GM12878 (cell line): ENCODE data around the gene GNRHR.

Experiments
- KAT2A ChIP-seq: conservative IDR thresholded peaks from 2 replicates; pipeline ENCODE4 v1.6.1; 2011; ENCODE audit warnings: low read depth, low read length; ENCODE audit not compliant: control insufficient read depth
- TF ChIP-seq, protein P1 (sequence below), 3 experiments: IDR thresholded peaks in 2 of 3; conservative IDR thresholded peaks in 1 of 3; 2 replicates each; pipeline ENCODE4 v1.5.1; 2011; ENCODE audit warnings: low read depth in 3 of 3, low read length in 3 of 3, mild to moderate bottlenecking in 3 of 3, control low read depth in 2 of 3, moderate library complexity in 2 of 3, inconsistent platforms in 1 of 3, mixed read lengths in 1 of 3; ENCODE audit not compliant: control insufficient read depth in 2 of 3, insufficient read depth in 1 of 3; ENCODE audit errors: extremely low read depth in 1 of 3

DNA sequence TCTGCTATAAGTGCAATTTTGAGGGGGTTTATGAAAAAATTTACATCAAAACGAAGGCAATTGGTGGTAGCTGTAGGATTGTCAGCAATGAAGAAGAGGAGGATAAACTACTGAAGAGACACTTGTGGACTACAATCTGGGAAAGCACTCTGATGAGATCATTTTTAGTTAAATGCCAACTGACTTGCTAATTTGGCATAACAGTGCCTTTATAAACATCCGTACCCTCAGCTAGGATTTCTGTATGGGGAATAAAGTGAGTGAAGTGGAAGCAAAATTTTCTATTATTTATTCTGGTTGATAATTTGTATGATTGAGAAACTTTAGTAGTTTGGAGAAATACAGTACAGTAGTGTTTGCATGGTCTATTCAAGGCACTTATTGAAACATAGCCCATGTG, 11.2 kb upstream of the GNRHR start:
- TF ChIP-seq, protein P1, sequence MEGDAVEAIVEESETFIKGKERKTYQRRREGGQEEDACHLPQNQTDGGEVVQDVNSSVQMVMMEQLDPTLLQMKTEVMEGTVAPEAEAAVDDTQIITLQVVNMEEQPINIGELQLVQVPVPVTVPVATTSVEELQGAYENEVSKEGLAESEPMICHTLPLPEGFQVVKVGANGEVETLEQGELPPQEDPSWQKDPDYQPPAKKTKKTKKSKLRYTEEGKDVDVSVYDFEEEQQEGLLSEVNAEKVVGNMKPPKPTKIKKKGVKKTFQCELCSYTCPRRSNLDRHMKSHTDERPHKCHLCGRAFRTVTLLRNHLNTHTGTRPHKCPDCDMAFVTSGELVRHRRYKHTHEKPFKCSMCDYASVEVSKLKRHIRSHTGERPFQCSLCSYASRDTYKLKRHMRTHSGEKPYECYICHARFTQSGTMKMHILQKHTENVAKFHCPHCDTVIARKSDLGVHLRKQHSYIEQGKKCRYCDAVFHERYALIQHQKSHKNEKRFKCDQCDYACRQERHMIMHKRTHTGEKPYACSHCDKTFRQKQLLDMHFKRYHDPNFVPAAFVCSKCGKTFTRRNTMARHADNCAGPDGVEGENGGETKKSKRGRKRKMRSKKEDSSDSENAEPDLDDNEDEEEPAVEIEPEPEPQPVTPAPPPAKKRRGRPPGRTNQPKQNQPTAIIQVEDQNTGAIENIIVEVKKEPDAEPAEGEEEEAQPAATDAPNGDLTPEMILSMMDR (IDR thresholded peaks at IDR 0.05 in 2 of 3, conservative IDR thresholded peaks at IDR 0.05 in 1 of 3; ENCODE audit: control insufficient read depth in 2 of 3, extremely low read depth in 1 of 3, insufficient read depth in 1 of 3, low read depth in 3 of 3, low read length in 3 of 3), result no peak
- no peak for TF ChIP-seq KAT2A
